Measurements from ENCODE around the gene MTMR3.

- TF ChIP-seq EP300 (IDR thresholded peaks at IDR 0.05; ENCODE audit: borderline replicate concordance in 1 of 2, low read depth in 1 of 2, low read length in 1 of 2) (no peak), CTCF (IDR thresholded peaks at IDR 0.05) (no peak), TAF1 (IDR thresholded peaks at IDR 0.05; ENCODE audit: borderline replicate concordance, low read depth, low read length) (no peak), EZH2phosphoT487 (IDR thresholded peaks at IDR 0.05; ENCODE audit: borderline replicate concordance, low read depth) (no peak), USF1 (IDR thresholded peaks at IDR 0.05; ENCODE audit: borderline replicate concordance, low read depth) (no peak), GABPA (IDR thresholded peaks at IDR 0.05; ENCODE audit: low read depth) (no peak), POLR2AphosphoS5 (IDR thresholded peaks at IDR 0.05; ENCODE audit: low read depth, low read length) (no peak), TCF12 (IDR thresholded peaks at IDR 0.05) (no peak), FOXM1 (IDR thresholded peaks at IDR 0.05; ENCODE audit: low read depth) (no peak), MAX (IDR thresholded peaks at IDR 0.05; ENCODE audit: low read depth) (no peak), GATA2 (CRISPR knock-in tag; IDR thresholded peaks at IDR 0.05) (no peak)
Observed at GRCh38 chr22:30002861-30003486, 120.0 kb downstream of the MTMR3 start.
